HL-60 (cell line): ENCODE results near the gene UNC13D.

Experiments used
- GABPA ChIP-seq: IDR thresholded peaks from 2 replicates; pipeline ENCODE4 v1.6.1; 2012; ENCODE audit warnings: low read depth
- POLR2AphosphoS5 ChIP-seq: IDR thresholded peaks from 2 replicates; pipeline ENCODE4 v1.6.1; 2012; ENCODE audit warnings: low read depth
- TF ChIP-seq, protein P1 (sequence below): IDR thresholded peaks from one replicate; pipeline ENCODE4 v1.5.1; 2011; ENCODE audit warnings: low read length, control low read depth, inconsistent platforms; ENCODE audit not compliant: insufficient read depth
- TF ChIP-seq, protein P2 (sequence below): IDR thresholded peaks from 2 replicates; pipeline ENCODE4 v1.6.1; 2012; ENCODE audit warnings: low read depth; ENCODE audit not compliant: insufficient replicate concordance

GRCh38 chr17:75885431-75885830 is 41.2 kb upstream of the UNC13D start:
- no peak for TF ChIP-seq POLR2AphosphoS5
- TF ChIP-seq, protein P1, sequence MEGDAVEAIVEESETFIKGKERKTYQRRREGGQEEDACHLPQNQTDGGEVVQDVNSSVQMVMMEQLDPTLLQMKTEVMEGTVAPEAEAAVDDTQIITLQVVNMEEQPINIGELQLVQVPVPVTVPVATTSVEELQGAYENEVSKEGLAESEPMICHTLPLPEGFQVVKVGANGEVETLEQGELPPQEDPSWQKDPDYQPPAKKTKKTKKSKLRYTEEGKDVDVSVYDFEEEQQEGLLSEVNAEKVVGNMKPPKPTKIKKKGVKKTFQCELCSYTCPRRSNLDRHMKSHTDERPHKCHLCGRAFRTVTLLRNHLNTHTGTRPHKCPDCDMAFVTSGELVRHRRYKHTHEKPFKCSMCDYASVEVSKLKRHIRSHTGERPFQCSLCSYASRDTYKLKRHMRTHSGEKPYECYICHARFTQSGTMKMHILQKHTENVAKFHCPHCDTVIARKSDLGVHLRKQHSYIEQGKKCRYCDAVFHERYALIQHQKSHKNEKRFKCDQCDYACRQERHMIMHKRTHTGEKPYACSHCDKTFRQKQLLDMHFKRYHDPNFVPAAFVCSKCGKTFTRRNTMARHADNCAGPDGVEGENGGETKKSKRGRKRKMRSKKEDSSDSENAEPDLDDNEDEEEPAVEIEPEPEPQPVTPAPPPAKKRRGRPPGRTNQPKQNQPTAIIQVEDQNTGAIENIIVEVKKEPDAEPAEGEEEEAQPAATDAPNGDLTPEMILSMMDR, result no peak
- TF ChIP-seq GABPA, result no peak
- TF ChIP-seq, protein P2, sequence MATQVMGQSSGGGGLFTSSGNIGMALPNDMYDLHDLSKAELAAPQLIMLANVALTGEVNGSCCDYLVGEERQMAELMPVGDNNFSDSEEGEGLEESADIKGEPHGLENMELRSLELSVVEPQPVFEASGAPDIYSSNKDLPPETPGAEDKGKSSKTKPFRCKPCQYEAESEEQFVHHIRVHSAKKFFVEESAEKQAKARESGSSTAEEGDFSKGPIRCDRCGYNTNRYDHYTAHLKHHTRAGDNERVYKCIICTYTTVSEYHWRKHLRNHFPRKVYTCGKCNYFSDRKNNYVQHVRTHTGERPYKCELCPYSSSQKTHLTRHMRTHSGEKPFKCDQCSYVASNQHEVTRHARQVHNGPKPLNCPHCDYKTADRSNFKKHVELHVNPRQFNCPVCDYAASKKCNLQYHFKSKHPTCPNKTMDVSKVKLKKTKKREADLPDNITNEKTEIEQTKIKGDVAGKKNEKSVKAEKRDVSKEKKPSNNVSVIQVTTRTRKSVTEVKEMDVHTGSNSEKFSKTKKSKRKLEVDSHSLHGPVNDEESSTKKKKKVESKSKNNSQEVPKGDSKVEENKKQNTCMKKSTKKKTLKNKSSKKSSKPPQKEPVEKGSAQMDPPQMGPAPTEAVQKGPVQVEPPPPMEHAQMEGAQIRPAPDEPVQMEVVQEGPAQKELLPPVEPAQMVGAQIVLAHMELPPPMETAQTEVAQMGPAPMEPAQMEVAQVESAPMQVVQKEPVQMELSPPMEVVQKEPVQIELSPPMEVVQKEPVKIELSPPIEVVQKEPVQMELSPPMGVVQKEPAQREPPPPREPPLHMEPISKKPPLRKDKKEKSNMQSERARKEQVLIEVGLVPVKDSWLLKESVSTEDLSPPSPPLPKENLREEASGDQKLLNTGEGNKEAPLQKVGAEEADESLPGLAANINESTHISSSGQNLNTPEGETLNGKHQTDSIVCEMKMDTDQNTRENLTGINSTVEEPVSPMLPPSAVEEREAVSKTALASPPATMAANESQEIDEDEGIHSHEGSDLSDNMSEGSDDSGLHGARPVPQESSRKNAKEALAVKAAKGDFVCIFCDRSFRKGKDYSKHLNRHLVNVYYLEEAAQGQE, result no peak
